ENCODE measurements around the gene SLC1A3. TPM values are rescaled to one million over a fixed set of nuclear protein-coding genes. Genes with fewer than 3 reads are reported as not detected.
"Not testable (repeated sequence)": the region's sequence is repeated elsewhere in the genome, so short reads cannot be mapped to it uniquely, and the experiment has no call there.

SLC1A3 gene
- total RNA-seq, 1 donor from 2014 or later: 1.3 TPM

DNA sequence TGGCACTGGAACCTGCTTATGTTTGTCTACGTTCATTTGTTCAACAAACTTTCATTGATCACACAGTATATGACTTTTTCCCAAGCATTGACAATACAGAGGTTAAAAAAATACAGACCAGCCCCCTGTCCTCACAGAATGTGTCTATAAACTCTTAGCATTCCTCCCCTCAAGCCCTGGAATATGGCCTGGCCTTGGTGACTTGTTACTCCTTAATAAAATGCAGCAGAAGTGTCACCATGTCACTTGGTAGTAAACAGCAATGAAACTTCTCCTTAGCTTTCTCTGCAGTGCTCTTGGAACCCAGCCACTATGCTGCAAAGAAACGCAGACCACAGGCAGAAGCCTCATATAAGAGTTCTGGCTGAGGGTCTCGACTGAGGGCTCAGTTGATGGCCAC, 19.1 kb upstream of the SLC1A3 start:
- DNase-seq (ENCODE audit: low read depth): no peak
- no peak overlapping the region for H3K4me3 ChIP-seq (ENCODE audit: low read depth, low read length)
- TF ChIP-seq, protein P1, sequence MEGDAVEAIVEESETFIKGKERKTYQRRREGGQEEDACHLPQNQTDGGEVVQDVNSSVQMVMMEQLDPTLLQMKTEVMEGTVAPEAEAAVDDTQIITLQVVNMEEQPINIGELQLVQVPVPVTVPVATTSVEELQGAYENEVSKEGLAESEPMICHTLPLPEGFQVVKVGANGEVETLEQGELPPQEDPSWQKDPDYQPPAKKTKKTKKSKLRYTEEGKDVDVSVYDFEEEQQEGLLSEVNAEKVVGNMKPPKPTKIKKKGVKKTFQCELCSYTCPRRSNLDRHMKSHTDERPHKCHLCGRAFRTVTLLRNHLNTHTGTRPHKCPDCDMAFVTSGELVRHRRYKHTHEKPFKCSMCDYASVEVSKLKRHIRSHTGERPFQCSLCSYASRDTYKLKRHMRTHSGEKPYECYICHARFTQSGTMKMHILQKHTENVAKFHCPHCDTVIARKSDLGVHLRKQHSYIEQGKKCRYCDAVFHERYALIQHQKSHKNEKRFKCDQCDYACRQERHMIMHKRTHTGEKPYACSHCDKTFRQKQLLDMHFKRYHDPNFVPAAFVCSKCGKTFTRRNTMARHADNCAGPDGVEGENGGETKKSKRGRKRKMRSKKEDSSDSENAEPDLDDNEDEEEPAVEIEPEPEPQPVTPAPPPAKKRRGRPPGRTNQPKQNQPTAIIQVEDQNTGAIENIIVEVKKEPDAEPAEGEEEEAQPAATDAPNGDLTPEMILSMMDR (conservative IDR thresholded peaks at IDR 0.05; ENCODE audit: low read depth, low read length): no peak

DNA sequence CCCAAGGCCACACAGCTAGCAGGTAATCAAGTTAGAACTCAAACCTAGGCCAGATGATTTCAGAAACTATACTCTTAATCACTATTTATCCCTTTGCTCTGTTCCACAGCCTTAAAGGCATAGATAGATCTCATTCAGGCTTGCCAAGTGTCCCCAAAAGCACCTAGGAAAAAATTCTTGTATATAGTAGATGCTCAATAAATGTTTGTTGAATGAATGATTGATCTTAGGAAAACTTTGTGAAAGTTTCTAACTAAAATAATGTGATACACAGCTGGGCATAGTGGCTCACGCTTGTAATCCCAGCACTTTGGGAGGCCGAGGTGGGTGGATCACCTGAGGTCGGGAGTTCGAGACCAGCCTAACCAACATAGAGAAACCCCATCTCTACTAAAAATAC, 16.7 kb upstream of the SLC1A3 start:
- DNase-seq (ENCODE audit: low read depth); H3K4me3 ChIP-seq (ENCODE audit: low read depth, low read length): not testable (repeated sequence)

DNA sequence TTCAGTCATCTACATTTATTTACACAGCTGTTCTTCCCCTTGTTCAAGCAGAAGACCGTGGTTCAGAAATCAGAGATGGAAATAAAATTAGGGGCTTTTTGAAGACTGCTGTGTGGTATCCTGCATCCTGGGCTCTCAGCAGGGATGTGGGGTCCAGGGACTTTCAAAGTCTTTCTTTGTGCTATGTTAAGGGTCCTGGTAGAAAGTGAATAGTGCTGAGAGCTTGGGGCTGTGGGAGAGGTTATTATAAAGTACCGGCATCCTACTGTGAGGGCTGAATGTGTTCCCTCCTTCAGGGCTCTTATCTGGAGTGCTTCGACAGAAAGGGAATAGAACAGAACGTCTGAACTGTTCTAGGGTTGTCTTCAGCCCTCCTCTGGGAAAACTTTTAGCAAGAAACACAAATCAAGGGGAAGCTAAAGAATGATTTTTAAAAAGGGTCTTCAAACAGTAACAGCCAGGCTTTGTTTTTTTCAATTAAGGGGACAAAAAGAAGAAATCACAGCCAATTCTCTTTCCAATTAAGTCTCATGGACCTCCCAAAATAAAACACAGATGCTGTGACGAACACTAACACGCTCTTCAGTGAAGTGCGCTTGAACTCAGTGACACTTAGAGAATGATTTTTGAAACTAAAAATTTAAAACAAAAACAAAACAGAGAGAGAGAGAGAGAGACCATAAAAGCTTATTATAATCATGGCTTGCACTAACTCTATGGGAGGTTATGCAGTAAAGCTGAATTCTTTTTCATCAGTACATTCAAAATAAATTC, 15.7 kb upstream of the SLC1A3 start:
- TF ChIP-seq, protein P1 (conservative IDR thresholded peaks at IDR 0.05; ENCODE audit: low read depth, low read length): no peak
- DNase-seq (ENCODE audit: low read depth): no peak
- no peak overlapping the region for H3K4me3 ChIP-seq (ENCODE audit: low read depth, low read length)

DNA sequence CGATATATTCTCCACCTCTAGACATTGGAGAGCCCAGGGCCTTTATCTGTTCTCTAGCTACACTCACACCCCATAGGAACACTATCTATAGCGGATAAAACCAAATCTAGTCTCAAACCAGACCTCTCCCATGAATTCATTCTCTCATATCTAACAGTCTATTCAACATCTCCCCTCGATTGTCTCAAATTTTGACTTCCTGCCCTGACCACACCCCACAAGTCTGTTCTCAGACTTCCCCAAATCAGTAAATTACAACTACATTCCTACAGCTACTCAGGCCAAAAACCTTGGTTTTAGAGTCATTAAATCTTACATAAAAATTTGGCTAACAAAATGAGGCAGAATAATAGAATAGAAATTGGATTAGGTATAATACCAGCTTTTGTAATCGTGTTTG, 12.5 kb upstream of the SLC1A3 start:
- TF ChIP-seq, protein P1 (conservative IDR thresholded peaks at IDR 0.05; ENCODE audit: low read depth, low read length): no peak
- H3K4me3 ChIP-seq (ENCODE audit: low read depth, low read length): no peak overlapping the region
- DNase-seq (ENCODE audit: low read depth): no peak

DNA sequence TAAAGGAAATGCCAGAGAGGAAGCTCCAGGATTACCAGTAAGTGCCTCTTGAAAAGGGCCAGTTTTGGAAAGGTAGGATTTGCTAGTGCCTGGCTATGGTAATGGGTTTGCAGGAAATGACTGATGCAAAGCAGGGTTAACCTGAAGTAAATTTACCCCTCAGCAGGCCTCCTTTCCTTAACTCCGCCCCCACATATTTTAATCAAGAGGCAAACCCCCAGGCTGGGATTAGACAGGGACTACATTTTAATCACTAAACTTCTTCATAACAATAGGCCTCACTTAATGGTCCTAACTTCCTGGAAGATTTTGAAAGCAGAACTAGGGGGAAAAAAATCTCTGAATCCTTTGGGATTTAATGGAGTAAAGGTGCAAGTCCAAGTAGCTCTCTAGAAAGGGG, 10.2 kb upstream of the SLC1A3 start:
- no peak for DNase-seq (ENCODE audit: low read depth)
- TF ChIP-seq, protein P1 (conservative IDR thresholded peaks at IDR 0.05; ENCODE audit: low read depth, low read length): no peak
- H3K4me3 ChIP-seq (ENCODE audit: low read depth, low read length): no peak overlapping the region

DNA sequence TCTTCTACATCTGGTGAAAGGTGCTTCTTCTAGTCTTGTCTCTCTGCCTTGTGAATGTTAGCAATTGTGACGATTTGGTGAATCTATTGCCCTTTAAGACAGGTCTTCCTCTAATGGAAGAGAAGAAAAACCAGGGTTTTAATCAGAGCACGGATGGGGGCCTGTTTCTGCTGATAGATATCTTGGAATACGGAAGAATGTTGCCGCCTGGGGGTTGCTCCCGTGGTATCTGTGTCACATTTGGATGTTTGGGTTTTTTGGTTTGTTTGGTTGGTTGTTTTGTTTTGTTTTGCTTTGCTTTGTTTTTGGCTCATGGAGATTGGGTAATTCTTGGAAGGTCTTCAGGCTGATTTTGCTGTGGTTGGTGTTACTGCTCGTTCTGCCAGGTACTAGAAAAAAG, 9.7 kb upstream of the SLC1A3 start:
- no peak for DNase-seq (ENCODE audit: low read depth)
- no peak overlapping the region for H3K4me3 ChIP-seq (ENCODE audit: low read depth, low read length)
- TF ChIP-seq, protein P1 (conservative IDR thresholded peaks at IDR 0.05; ENCODE audit: low read depth, low read length): no peak

DNA sequence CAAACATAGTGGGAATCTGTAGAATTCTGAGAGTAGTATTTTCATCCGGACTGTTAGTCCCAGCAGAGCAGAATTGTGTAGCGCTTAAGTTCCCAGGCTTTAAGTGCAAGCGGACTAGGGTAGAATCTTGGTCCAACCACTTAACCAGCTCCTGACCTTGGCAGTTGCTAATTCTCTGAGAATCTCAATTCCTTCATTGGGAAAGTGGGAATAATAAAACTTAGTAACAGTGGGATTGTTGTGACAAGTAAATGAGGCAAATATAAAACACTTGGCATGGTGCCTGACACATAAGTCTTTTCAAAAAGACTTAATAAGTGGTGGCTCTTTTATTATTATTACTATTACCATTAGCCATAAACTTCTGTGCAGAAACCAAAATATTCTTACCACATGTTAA, 8.4 kb upstream of the SLC1A3 start:
- H3K4me3 ChIP-seq (ENCODE audit: low read depth, low read length): no peak overlapping the region
- TF ChIP-seq, protein P1 (conservative IDR thresholded peaks at IDR 0.05; ENCODE audit: low read depth, low read length): no peak
- no peak for DNase-seq (ENCODE audit: low read depth)
